GM18867 (cell line): Measurements from ENCODE around the gene TRO.

Experiments used
- ATAC-seq: cut with Tn5 transposase; IDR thresholded peaks from one replicate; pipeline ENCODE4 v1.9.1; 2021; ENCODE audit warnings: mild to moderate bottlenecking, moderate library complexity; ENCODE audit not compliant: unreplicated experiment

The TRO gene

DNA sequence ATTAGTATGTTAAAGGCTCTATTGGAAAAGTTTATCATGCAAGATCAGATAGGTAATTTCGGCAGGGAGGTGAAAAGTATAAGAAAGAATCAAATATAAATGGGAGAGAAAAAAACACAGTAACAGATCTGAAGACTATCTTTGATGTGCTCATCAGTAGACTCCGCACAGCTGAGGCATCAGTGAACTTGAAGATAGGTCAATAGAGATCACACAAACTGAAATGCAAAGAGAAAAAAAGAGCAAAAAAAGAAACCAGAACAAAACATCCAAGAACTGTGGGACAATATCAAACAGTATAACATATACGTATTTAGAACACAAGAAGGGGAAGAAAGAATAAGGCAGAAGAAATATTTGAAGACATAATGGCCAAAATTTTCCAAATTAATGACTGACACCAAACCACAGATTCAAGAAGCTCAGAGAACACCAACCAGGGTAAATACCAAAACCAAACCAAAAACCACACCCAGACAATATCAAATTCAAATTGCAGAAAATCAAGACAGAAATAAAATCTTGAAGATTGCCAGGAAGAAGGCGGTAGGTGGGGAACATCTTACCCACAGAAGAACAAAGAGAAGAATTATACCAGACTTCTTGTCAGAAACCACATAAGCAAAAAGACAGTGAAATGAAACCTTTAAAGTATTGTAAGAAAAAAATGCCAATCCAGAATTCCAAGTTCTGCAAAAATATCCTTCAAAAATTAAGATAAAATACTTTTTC lies 44.3 kb downstream of the TRO start:
- ATAC-seq, result no peak

DNA sequence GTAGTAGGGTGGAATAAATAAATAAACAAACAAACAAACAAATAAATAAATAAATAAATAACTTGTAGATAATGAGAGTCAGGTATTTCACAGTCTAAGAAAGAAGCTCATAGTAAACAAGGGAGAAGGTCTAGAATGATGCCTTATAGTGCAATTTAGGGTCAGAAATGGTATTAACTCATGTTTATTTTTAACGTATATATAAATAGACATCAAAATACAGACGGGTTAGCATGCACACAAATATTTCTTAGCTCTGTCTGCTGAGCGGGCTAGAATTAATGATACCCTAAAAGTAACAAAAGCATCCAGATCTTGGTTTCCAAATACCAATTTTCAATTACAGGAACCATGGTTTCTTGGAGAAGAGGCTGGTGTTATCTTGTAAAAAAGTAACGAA lies 56.8 kb downstream of the TRO start:
- ATAC-seq, result no peak

DNA sequence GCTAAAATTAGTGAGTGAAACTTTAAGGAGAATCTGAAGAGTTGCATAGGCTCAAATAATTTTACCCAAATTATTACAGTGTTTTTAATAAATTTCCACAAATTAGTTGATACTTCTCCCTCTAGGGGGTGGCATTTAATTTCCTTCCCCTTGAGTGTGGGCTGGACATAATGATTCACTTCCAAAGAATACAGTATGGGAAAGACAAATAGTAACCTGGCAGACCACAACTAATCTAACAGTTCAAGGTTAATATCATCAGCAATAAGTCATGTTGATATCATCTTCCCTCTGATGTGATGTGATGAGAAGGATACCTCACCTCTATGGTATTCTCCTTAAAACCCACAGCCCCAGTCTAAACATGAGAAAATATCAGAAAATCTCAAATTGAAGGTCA lies 57.8 kb downstream of the TRO start:
- no peak for ATAC-seq

DNA sequence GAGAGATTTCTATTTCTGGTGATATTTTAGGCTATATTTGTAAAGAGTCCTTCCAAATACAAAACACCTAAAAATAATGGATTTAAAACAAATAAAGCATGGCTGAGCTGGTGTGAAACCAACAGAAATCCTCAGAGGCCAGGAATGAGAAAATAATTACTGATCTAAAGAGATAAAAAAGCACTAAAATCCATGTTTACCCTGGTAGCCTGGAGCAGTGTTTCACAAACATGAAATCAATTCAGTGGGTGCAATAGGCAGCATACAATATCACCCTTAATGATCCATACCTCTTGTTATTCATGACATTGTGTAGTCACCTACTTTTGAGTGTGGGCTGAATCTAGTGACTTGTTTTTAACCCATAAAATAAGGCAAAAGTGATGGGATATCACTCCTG lies 58.8 kb downstream of the TRO start:
- ATAC-seq, result no peak

DNA sequence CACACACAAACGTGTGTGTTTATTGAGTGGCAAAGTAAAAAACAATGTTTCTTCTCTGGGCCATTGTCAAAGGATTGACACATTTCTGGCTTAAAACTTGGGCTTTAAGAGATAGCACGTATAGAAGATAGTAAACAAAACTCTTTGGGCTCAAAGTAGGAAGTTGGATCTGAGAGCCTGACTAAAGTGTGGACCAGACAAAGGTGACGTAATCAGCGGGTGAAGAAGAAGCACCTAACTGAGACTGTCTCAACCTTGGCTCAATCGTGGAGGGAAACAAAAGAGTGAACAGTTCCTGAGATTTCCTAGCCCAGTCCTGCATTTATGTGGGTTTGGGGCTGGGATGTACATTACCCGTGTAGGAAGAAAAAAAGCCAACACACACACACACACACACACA lies 59.7 kb downstream of the TRO start:
- ATAC-seq, result no peak
